IMR-90 (cell line): ENCODE results near the gene KCNF1. TPM values are rescaled to one million over a fixed set of nuclear protein-coding genes. Genes with fewer than 3 reads are reported as not detected.
A peak's percentile ranks its signal among the peaks of the same experiment; 100 is the strongest.

ENCODE experiments used
- ATAC-seq: fragments of 200-7000 bp; cut with Tn5 transposase; 2 replicates; pipeline ENCODE4 v1.9.1; 2020; ENCODE audit warnings: low read depth, mild to moderate bottlenecking, moderate library complexity
- BruUV-seq: library from RNA; stranded (reverse); fragments of 400-500 nt; replicated peaks from 2 replicates; lab custom pipeline; 2021; lab: Mats Ljungman, UMichigan
- CTCF ChIA-PET: fragments of 300-600 bp; formaldehyde crosslinking; extraction: SDS; loops from one replicate; lab custom pipeline; 2021; ENCODE audit warnings: antibody characterized with exemption; lab: Yijun Ruan, JAX
- POLR2A ChIA-PET: fragments of 300-600 bp; sonication (Branson Sonifier 250); formaldehyde crosslinking; loops from one replicate; lab custom pipeline; 2022; ENCODE audit warnings: antibody characterized with exemption; ENCODE audit not compliant: unreplicated experiment; lab: Charles Lee
- DNase-seq: peaks from one replicate; pipeline ENCODE4 v3.0.0; 2013
- H2AFZ ChIP-seq: replicated peaks from 2 replicates; pipeline ENCODE3; 2013; ENCODE audit warnings: low read length, mild to moderate bottlenecking; ENCODE audit not compliant: poor library complexity
- H2AK5ac ChIP-seq: 2 replicates; pipeline ENCODE4 v1.6.1; 2013; ENCODE audit warnings: low read depth, low read length, inconsistent platforms
- H2AK9ac ChIP-seq: replicated peaks from 2 replicates; pipeline ENCODE3; 2013; ENCODE audit warnings: mild to moderate bottlenecking, low read depth, low read length, moderate library complexity; ENCODE audit not compliant: poor library complexity
- H2BK120ac ChIP-seq: 2 replicates; pipeline ENCODE4 v1.6.1; 2013; ENCODE audit warnings: low read depth, low read length, inconsistent platforms
- H2BK15ac ChIP-seq: 3 replicates; pipeline ENCODE4 v1.6.1; 2013; ENCODE audit warnings: low read depth, low read length, inconsistent platforms
- H2BK20ac ChIP-seq: 2 replicates; pipeline ENCODE4 v1.6.1; 2013; ENCODE audit warnings: low read depth, mild to moderate bottlenecking, inconsistent platforms, low read length, moderate library complexity
- H2BK5ac ChIP-seq: 2 replicates; pipeline ENCODE4 v1.6.1; 2013; ENCODE audit warnings: mild to moderate bottlenecking, low read depth, low read length, inconsistent platforms; ENCODE audit not compliant: poor library complexity, severe bottlenecking
- H3K14ac ChIP-seq: replicated peaks from 2 replicates; pipeline ENCODE4 v1.6.1; 2013; ENCODE audit warnings: low read depth, low read length, inconsistent platforms
- H3K18ac ChIP-seq: 2 replicates; pipeline ENCODE4 v1.6.1; 2013; ENCODE audit warnings: low read depth, low read length, control low read depth
- H3K23ac ChIP-seq: 2 replicates; pipeline ENCODE4 v1.6.1; 2013; ENCODE audit warnings: low read depth, low read length, inconsistent platforms
- H3K27ac ChIP-seq: 2 replicates; pipeline ENCODE4 v1.5.1; 2013; ENCODE audit warnings: mild to moderate bottlenecking, control low read depth, low read length; ENCODE audit not compliant: insufficient read depth
- H3K27me3 ChIP-seq: 2 replicates; pipeline ENCODE4 v1.6.1; 2013; ENCODE audit warnings: low read length; ENCODE audit not compliant: control insufficient read depth, insufficient read depth
- H3K36me3 ChIP-seq: 2 replicates; pipeline ENCODE4 v1.6.1; 2013; ENCODE audit warnings: low read length, mixed read lengths; ENCODE audit not compliant: control insufficient read depth, insufficient read depth
- H3K4ac ChIP-seq: 2 replicates; pipeline ENCODE4 v1.6.1; 2013; ENCODE audit warnings: low read depth, low read length, inconsistent platforms
- H3K4me1 ChIP-seq: 2 replicates; pipeline ENCODE4 v1.6.1; 2013; ENCODE audit warnings: low read length, mixed read lengths; ENCODE audit not compliant: control insufficient read depth, insufficient read depth
- H3K4me2 ChIP-seq: 2 replicates; pipeline ENCODE4 v1.6.1; 2013; ENCODE audit warnings: low read depth, mild to moderate bottlenecking, control low read depth, low read length, moderate library complexity
- H3K4me3 ChIP-seq: 2 replicates; pipeline ENCODE4 v1.5.1; 2013; ENCODE audit warnings: low read depth, mild to moderate bottlenecking, control low read depth, low read length, moderate library complexity; ENCODE audit not compliant: insufficient read depth
- H3K56ac ChIP-seq: 2 replicates; pipeline ENCODE4 v1.6.1; 2013; ENCODE audit warnings: low read length, inconsistent platforms; ENCODE audit not compliant: insufficient read depth; ENCODE audit errors: extremely low read depth
- H3K79me1 ChIP-seq, 2 experiments: 2 replicates each; pipeline ENCODE4 v1.6.1; 2013; ENCODE audit warnings: low read length in 2 of 2, inconsistent platforms in 1 of 2, low read depth in 1 of 2
- H3K9ac ChIP-seq: 2 replicates; pipeline ENCODE4 v1.6.1; 2013; ENCODE audit warnings: low read depth, low read length, control low read depth
- H3K9me1 ChIP-seq: 2 replicates; pipeline ENCODE4 v1.6.1; 2013; ENCODE audit warnings: low read length, inconsistent platforms; ENCODE audit not compliant: insufficient read depth
- H3K9me3 ChIP-seq: 2 replicates; pipeline ENCODE4 v1.6.1; 2013; ENCODE audit warnings: low read length; ENCODE audit not compliant: control insufficient read depth, insufficient read depth
- H4K20me1 ChIP-seq: 2 replicates; pipeline ENCODE4 v1.6.1; 2013; ENCODE audit warnings: low read length, inconsistent platforms; ENCODE audit not compliant: insufficient read depth
- H4K5ac ChIP-seq: 2 replicates; pipeline ENCODE4 v1.6.1; 2013; ENCODE audit warnings: mild to moderate bottlenecking, low read depth, low read length, control low read depth
- H4K8ac ChIP-seq, 2 experiments: 2 replicates each; pipeline ENCODE4 v1.6.1; 2013; ENCODE audit warnings: low read depth in 2 of 2, low read length in 2 of 2, control low read depth in 1 of 2, inconsistent platforms in 1 of 2
- H4K91ac ChIP-seq: 2 replicates; pipeline ENCODE4 v1.6.1; 2013; ENCODE audit warnings: low read depth, low read length, inconsistent platforms; ENCODE audit not compliant: insufficient read depth
- BHLHE40 ChIP-seq: fragments of 150-350 bp; IDR thresholded peaks from 2 replicates; pipeline ENCODE4 v1.6.1; 2016; ENCODE audit warnings: mild to moderate bottlenecking, low read depth, low read length
- CEBPB ChIP-seq: IDR thresholded peaks from 2 replicates; pipeline ENCODE4 v1.6.1; 2012; ENCODE audit warnings: low read depth, low read length, improper control_type of control experiment
- CHD1 ChIP-seq: IDR thresholded peaks from 2 replicates; pipeline ENCODE4 v1.6.1; 2012; ENCODE audit warnings: low read depth, low read length, improper control_type of control experiment
- CTCF ChIP-seq: conservative IDR thresholded peaks from 2 replicates; pipeline ENCODE4 v1.5.1; 2012; ENCODE audit warnings: mild to moderate bottlenecking, low read depth, low read length, improper control_type of control experiment
- MAZ ChIP-seq: IDR thresholded peaks from 2 replicates; pipeline ENCODE4 v1.6.1; 2012; ENCODE audit warnings: low read depth, mild to moderate bottlenecking, low read length, improper control_type of control experiment, moderate library complexity, borderline replicate concordance
- RCOR1 ChIP-seq: IDR thresholded peaks from 2 replicates; pipeline ENCODE4 v1.6.1; 2012; ENCODE audit warnings: mild to moderate bottlenecking, low read length, improper control_type of control experiment; ENCODE audit not compliant: insufficient replicate concordance
- RFX5 ChIP-seq: IDR thresholded peaks from 2 replicates; pipeline ENCODE4 v1.8.0; 2012; ENCODE audit warnings: low read depth, mild to moderate bottlenecking, low read length, moderate library complexity
- SMC3 ChIP-seq: fragments of 150-350 bp; IDR thresholded peaks from 2 replicates; pipeline ENCODE4 v1.6.1; 2016; ENCODE audit warnings: low read depth, mild to moderate bottlenecking, antibody characterized with exemption, low read length, moderate library complexity
- WGBS, 2 experiments: methylation state at CpG; one replicate each; pipeline versions ENCODE4 v1.1.5 to v1.1.7; 2013; ENCODE audit warnings: missing lambda C conversion rate in 2 of 2; ENCODE audit not compliant: insufficient read length in 1 of 2; ENCODE audit errors: extremely low coverage in 2 of 2; 5-methylcytosine and 5-hydroxymethylcytosine counted together
- dilution Hi-C: fragments of 300-500 bp; cut with HindIII; formaldehyde crosslinking; loops from one replicate; pipeline ENCODE4 v1.14.3; 2018; ENCODE audit warnings: low sequenced_read_pairs; ENCODE audit not compliant: unreplicated experiment
- in situ Hi-C: fragments of 300-500 bp; cut with MboI; formaldehyde crosslinking; loops from 3 replicates; pipeline ENCODE4 v1.14.3; 2019; ENCODE audit warnings: low sequenced_read_pairs, inconsistent platforms, mixed read lengths
- intact Hi-C: fragments of 100-400 bp; cut with micrococcal nuclease; formaldehyde crosslinking; loops from 2 replicates; pipeline ENCODE4 v1.10.0; 2022
- polyA plus RNA-seq, 3 experiments: library from polyadenylated mRNA; depleted of rRNA; stranded (reverse); fragments of >200 nt; gene quantifications; 2 replicates each; pipeline ENCODE4 v1.2.3, GENCODE V29; 2012; ENCODE audit warnings: low replicate concordance in 1 of 3
- total RNA-seq: library from RNA; depleted of rRNA; stranded (reverse); fragments of >200 nt; gene quantifications from 2 replicates; pipeline ENCODE4 v1.2.3, GENCODE V29; 2012

The KCNF1 gene
- total and polyA plus RNA-seq, 2 of the 4 experiments (the other 2 are of a cell fraction) = 0.54 to 1.4 TPM

DNA sequence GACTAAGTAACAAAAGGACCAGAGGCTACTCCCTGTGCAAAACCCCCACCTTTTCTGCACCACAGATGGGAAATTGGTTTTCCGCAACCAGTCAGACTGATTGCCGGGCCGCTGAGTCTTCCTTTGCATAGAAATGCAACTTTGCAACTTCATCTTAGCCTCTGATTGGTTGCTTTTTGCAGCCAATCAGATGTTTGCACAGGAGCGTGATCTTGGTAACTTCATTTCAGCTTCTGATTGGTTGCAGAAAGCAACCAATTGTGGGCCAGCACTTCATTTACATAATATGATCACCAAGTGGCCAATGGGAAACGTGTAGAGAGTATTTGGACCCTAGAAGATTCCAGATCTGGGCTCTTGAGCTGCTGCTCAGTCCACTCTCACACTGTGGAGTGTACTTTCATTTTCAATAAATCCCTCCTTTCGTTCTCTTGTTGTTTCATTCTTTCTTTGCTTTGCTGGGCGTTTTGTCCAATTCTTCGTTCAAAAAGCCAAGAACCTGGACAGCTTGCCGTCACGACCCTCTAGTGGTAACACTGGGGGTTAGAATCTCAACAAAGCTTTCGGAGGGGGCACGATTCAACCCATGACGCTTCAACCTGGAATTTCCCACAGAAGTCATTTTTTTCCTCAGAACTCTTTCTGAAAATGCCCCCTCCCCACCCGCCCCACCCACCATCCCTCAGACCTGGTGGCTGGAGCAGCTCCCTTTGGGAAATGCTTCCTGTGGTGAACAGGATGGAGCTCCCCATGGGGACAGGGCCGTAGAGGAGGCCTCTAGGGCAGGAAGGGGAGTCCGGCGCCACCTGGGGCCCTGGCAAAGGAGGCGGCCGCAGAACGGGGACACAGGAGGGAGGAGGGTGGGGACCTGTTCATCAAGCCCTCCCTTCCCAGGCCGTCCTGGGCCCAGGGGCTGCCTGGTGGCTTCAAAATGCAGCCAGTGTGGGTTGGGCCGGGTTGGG lies 31.8 kb upstream of the KCNF1 start:
- Histone ChIP-seq H3K23ac (no peak overlapping the region), H3K9ac (no peak overlapping the region), H2AK9ac (no peak overlapping the region), H3K4me3 (no peak overlapping the region), H3K4me2 (no peak overlapping the region), H3K4me1 (no peaks in the 10 kb centered on the region), H4K5ac (no peak overlapping the region), H3K18ac (no peak overlapping the region), H2BK5ac (no peak overlapping the region), H3K9me1 (no peaks in the 10 kb centered on the region), H3K14ac (no peak overlapping the region), H2AFZ (no peak overlapping the region), H3K4ac (no peak overlapping the region), H3K27ac (no peak overlapping the region), H4K20me1 (no peaks in the 10 kb centered on the region), H3K9me3 (no peaks in the 10 kb centered on the region), H2BK15ac (no peak overlapping the region), H3K27me3 (peaks cover 6% of the 10 kb centered on the region), H4K91ac (no peak overlapping the region), H3K36me3 (no peaks in the 10 kb centered on the region), H3K79me1 (no peaks in the 10 kb centered on the region), H3K56ac (no peak overlapping the region), H2BK120ac (no peak overlapping the region), H2AK5ac (no peak overlapping the region), H4K8ac (no peak overlapping the region), H2BK20ac (no peak overlapping the region)
- ATAC-seq (no peak), DNase-seq (no peak)
- WGBS, 2 experiments = 100% methylated on average over 1 of the region's 22 CpGs; no CpG with 5 or more reads in 1 of the 2 experiments
- ChIA-PET POLR2A (no interaction called here), CTCF (no interaction called here)
- no TSS peak for BruUV-seq
- intact Hi-C loops (no loop called here), in situ Hi-C loops (no loop called here), dilution Hi-C loops (no loop called here)
- TF ChIP-seq SMC3 (no peak), BHLHE40 (no peak), RCOR1 (no peak), CEBPB (no peak), CTCF (0 out of 2 replicates have a peak, but pooled peaks have one; percentile 2), CHD1 (no peak), MAZ (no peak), RFX5 (no peak)
